Left ventricle myocardium inferior (tissue), 1 donor: Measurements from ENCODE around the gene MYADML2. TPM values are rescaled to one million over a fixed set of nuclear protein-coding genes. Genes with fewer than 3 reads are reported as not detected.

Source experiments
- DNase-seq: peaks from one replicate; pipeline ENCODE4 v3.0.0-alpha.2; 2020
- H3K27ac ChIP-seq: fragments of 200-600 bp; replicated peaks from 2 replicates; pipeline ENCODE4 v1.8.0; 2021
- H3K27me3 ChIP-seq: fragments of 200-600 bp; 2 replicates; pipeline ENCODE4 v1.8.0; 2021; ENCODE audit warnings: low read depth
- H3K36me3 ChIP-seq: fragments of 200-600 bp; 2 replicates; pipeline ENCODE4 v1.8.0; 2021
- H3K4me1 ChIP-seq: fragments of 200-600 bp; 2 replicates; pipeline ENCODE4 v1.8.0; 2021
- H3K4me3 ChIP-seq: fragments of 200-600 bp; 2 replicates; pipeline ENCODE4 v1.8.0; 2021; ENCODE audit warnings: mild to moderate bottlenecking, moderate library complexity
- H3K9me3 ChIP-seq: fragments of 200-600 bp; replicated peaks from 2 replicates; pipeline ENCODE4 v1.8.0; 2021
- CTCF ChIP-seq: fragments of 200-600 bp; IDR thresholded peaks from 2 replicates; pipeline ENCODE4 v1.8.0; 2021; ENCODE audit warnings: antibody characterized with exemption, mild to moderate bottlenecking, borderline replicate concordance
- intact Hi-C: fragments of 100-400 bp; cut with micrococcal nuclease; formaldehyde crosslinking; loops from one replicate; pipeline ENCODE4 v1.11.0; 2022
- total RNA-seq: library from RNA; stranded (reverse); fragmentation: NEBNext Ultra II Directional; extraction: Animal tissue kit (Norgen Biotek cat#: 25700); gene quantifications from one replicate; pipeline ENCODE4 v1.2.1, GENCODE V29; 2021
- donor health status: DM: no; HTN: yes; CAD: no; lungs with severe emphysema.

Gene MYADML2
- total RNA-seq, 1 donor from 2014 or later = 7.2 TPM

GRCh38 chr17:81929253-81930141, 17.5 kb downstream of the MYADML2 start:
- Histone ChIP-seq H3K4me3 (no peak overlapping the region), H3K27me3 (peaks cover 21% of the 10 kb centered on the region), H3K36me3 (no peaks in the 10 kb centered on the region), H3K9me3 (no peaks in the 10 kb centered on the region), H3K27ac (no peak overlapping the region), H3K4me1 (peaks cover 41% of the 10 kb centered on the region)
- no peak for TF ChIP-seq CTCF
- no peak for DNase-seq
- intact Hi-C loops = no loop called here

- peak; percentile 14 for DNase-seq
- intact Hi-C loops = no loop called here
- TF ChIP-seq CTCF = no peak
- Histone ChIP-seq H3K27ac (no peak overlapping the region), H3K4me3 (peak overlapping the region; percentile 93), H3K9me3 (no peaks in the 10 kb centered on the region), H3K36me3 (no peaks in the 10 kb centered on the region), H3K27me3 (peaks cover 21% of the 10 kb centered on the region), H3K4me1 (peaks cover 49% of the 10 kb centered on the region)
These were observed 18.3 kb downstream of the MYADML2 start for GRCh38 chr17:81928544-81929252.

GRCh38 chr17:81927653-81928543, 19.1 kb downstream of the MYADML2 start, which contains the start of gene MAFG:
TSS of gene MAFG (minus strand) at chr17:81927735. CDS start at chr17:81923185, 4,550 bp downstream.
- Histone ChIP-seq H3K4me1 (peaks cover 57% of the 10 kb centered on the region), H3K36me3 (no peaks in the 10 kb centered on the region), H3K27ac (peak within 1 kb of the TSS; percentile 91), H3K27me3 (peaks cover 17% of the 10 kb centered on the region), H3K9me3 (no peaks in the 10 kb centered on the region), H3K4me3 (peak within 1 kb of the TSS; percentile 93)
- DNase-seq = peak; percentile 92
- TF ChIP-seq CTCF = peak; percentile 34
- intact Hi-C loops = no loop called here

GRCh38 chr17:81927152-81927652, 19.8 kb downstream of the MYADML2 start:
- Histone ChIP-seq H3K4me3 (peak overlapping the region; percentile 93), H3K36me3 (peaks cover 7% of the 10 kb centered on the region), H3K4me1 (peaks cover 64% of the 10 kb centered on the region), H3K9me3 (no peaks in the 10 kb centered on the region), H3K27ac (peak overlapping the region; percentile 91), H3K27me3 (peaks cover 16% of the 10 kb centered on the region)
- intact Hi-C loops = no loop called here
- DNase-seq = peak; percentile 29
- TF ChIP-seq CTCF = no peak
